Amniotic stem cell (primary cell): ENCODE results near the gene WTAP.
A peak's percentile ranks its signal among the peaks of the same experiment; 100 is the strongest.
"Not testable (repeated sequence)": the region's sequence is repeated elsewhere in the genome, so short reads cannot be mapped to it uniquely, and the experiment has no call there.

ENCODE experiments used
- DNase-seq: peaks from one replicate; lab custom pipeline; 2025; lab: John Stamatoyannopoulos, UW

The WTAP gene

DNA sequence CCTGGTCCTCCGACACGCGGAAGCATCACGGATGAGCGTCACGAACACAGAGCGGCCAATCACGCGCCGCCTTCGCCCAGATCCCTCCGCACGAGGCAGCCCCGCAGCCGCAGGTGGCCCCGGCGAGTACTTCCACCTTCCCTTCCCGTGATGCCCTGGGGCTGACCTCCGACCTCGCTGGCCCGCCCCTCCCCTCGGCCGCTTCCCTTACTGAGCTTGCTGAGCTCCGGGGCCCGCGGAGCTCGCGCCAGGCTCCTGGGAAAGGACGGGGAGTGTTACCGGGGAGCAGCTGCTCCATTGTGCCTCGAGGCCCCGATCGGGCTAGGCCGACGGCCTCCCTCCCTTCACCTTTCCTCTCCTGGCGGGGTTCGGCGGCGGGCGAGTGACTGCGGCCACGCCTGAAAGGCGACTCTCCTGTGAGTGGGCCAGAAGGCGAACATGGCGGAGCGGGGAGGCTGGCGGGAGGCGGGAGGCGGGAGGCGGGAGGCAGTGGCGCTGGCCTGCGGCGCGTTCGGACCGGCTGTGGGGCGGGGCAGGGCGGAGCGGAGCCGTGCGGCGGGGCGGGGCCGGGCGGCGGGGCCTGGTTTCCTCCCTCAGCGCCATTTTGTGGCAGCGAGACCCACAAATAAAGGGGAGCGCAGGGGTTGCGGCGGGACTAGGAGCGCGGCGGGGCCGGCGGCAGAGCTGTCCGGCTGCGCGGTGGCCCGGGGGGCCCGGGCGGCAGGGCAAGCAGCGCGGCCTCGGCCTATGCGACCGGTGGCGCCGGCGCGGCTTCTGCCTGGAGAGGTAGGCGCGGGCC is at the start of gene WTAP:
Gene WTAP (plus strand): TSS at position 589 of the 799 bp plus-strand sequence. CDS start 8,760 bp downstream, outside the sequence.
- DNase-seq: peak; percentile 85

DNA sequence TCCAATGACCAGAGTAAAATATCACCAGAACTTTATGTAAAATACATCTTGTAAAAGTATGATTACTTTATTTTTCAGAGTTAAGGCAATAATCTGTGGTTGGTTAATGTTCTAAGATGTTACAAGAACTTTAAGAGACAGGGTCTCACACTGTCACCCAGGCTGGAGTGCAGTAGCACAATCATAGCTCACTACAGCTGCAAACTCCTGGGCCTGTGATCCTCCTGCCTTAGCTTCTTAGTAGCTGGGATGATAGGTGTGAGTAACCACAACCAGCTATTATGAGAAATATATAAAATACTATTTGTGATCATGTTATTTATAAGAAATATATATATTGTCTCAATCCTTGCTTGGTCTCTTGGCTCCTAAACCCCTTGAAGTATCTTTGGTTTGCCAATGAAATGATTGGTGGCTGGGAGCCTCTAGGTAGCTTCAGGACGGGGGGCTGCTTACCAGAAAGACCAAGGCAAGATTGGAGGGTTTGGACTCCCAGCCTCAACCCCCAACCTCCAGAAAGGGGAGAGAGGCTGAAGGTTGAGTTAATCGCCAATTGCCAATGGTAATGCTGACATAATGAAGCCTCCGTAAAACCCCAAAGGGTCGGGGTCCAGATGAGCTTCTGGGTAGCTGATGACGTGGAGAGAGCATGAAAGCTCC is 49.7 kb upstream of the WTAP start:
- DNase-seq: no peak

DNA sequence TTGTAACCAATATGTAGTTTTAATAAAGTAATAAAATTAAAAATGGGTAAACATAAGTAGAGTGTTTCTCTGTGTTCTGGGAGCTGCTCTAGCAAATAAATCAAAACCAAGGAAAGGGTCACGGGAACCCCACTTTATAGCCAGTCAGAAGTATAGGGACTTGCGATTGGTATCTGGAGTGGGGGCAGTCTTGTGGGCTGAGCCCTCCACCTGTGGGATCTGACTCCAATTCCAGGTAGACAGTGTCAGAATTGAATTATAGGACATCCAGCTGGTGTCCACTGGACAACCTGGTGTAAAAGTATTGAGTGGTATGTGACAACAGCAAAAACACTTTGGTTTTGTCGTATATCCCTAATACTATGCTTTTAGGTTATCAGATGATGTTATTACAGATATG is 48.7 kb upstream of the WTAP start:
- no peak for DNase-seq

DNA sequence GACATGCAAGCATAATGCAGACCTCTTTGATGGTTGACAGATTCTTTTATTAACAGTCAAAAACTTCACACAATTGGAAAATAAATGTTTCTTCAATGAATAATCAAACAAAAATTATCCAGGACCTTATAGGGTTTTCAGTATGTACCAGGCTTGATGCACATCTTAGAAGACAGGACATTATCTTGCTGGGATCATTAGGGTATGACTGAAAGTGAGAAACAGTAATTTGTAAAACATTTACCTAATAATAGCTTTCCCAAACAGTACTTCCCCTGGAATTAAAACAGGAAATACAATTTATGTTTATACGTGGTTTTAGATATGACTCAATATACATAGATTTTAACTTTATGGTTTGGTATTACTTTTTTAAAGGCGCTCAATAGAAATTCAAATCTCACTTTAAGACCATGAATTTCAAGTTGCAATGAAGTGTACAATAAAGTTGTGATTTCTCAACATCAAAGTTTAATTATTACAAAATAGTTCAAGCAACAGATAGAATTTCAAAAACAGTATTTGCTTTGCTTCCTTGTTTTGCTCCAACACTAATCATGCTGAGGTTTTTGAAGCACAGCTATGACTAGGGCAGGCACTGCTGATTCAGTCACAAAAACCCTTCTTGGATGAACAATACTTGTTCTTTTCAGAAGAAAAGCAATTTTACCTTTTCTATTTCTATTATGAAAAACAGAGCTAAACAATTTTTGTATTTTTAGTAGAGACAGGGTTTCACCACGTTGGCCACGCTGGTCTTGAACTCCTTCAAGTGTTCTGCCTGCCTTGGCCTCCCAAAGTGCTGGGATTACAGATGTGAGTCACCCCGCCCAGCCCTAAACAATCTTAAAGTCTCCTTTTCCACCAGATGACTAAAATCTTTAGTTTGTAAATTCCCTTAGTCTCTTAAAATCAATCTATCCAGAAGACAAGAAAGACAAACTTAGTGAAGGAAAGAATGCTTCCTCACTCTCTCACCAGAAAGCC is 47.9 kb upstream of the WTAP start:
- no peak for DNase-seq

DNA sequence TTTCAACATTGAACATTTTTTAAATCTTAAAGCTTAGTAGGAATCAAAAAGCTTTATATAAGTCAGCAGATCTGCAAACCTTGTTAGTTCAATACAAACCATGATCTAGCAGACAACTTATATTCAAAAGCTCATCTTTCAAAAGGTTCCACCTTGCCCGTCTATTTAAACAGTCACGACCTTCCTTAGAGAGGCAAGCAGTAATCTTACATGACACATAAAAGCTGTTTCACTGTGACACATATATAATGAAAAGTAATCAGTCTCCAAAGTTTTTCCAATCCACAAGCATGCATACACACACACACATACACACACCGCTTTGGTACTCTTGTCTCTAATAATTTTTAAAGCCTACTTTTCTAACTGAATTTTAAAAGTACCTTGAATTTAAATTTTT is 47.2 kb upstream of the WTAP start:
- no peak for DNase-seq

DNA sequence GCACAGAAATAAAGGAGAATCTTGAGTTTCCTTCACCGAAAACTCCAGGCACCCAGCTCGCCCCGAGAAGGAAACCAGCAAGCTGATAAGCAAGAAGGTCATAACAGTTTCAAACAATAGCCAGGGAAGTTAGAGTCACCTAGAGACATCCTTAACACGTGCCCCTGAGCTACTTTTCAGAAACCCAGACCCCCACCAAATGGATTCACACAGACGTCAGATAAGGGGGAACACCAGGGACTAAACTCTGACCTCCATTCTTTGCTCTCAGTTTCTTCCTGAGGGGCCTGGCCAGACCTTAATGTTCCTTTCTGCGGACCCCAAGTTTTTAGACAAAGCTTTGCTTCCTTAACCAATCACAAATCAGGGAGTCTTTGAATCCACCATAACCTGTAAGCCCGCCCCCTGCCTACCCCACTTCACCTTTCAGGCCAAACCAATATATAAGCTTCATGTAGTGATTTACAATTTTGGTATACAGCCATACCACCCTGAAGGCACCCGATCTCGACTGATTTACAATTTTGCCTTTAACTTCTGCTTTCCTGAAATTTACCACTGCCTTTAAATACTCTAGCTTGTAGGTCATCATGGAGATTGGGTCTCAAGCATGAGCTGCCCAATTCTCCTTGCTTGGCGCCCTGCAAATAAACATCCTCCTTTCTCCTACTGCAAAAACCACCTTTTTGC is 46.0 kb upstream of the WTAP start:
- DNase-seq: no peak

DNA sequence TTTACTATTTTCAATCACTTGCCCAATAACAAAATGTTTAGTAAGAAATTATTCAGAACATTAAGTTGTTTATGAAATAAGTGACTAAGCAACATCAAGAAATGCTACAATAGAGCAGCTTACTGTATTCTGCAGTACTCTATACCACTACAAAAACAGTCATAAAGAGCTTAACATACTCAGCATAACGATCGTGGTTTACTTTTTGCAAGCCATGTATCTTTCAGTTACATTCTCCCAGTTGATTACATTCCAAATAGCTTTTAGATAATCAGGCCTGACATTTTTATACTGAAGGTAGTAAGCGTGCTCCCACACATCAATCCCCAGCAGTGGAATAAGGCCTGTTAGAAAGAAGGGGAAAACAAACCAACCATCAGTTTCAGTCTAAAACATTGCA is 45.0 kb upstream of the WTAP start:
- DNase-seq: no peak

DNA sequence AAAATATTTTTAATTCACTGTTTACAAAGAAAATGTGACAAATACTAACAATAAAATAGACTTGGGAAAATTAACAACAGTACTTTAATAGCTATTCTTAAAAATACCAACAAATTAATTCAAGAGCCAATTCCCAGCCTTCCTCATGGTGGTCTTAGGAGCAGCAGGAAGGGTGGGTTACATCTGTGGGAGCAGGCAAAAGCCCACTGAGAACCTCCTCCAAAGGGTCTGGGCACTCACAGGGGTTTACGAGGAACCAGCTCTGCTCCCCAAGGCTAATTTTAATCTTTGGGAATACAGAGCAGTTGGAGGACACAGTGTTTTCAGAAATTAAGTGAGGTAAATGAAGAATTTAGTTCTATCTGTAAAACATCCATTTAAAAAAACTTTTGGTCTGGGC is 44.5 kb upstream of the WTAP start:
- no peak for DNase-seq

DNA sequence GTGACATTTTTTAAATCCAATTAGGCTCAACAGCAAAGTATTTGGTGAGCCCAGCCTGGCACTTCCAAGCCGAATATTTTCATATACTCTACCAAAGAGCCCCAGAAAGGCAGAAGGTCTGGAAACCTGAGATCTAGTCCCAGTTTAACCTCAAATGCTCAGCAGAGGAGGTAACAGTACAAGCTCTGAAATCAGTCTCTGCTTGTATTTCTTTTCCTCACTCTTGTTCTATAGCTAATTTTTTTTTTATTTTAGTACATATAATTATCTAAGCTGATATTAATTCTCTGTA is 43.3 kb upstream of the WTAP start:
- DNase-seq: no peak

DNA sequence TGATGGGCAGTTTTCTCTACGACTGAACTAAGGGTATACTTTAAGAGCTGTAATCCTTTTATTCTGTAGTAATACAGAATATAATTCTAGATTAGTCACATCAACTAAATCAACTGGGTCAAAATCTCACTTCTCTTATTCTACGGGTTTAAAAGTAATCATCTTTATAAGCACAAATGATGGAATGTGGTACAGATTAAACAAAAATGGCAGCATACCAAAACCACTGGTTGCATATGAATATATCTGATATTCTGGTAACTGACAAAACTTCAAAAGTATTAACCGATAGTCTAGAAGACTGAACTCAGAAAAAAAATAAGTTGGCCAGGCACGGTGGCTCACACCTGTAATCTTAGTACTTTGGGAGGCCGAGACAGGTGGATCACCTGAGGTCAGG is 41.3 kb upstream of the WTAP start:
- DNase-seq: no peak

DNA sequence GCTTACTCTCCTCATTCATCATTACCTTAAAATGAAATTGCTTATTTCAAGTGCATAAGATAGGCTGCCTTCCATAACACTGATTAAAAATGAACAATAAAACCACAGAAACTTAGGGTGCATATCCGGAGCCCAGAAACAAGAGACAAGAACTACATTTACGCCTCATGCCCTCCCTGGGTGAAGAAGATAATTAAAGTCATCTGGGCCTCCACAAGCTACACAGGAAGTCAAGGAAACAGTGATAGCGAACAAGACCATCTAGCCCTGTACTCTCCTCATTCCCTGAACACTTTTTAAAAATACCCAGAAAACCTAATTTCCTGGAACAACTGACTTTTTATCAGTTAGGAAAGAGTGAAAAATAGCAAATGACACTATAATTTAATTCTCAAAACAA is 40.6 kb upstream of the WTAP start:
- DNase-seq: no peak

DNA sequence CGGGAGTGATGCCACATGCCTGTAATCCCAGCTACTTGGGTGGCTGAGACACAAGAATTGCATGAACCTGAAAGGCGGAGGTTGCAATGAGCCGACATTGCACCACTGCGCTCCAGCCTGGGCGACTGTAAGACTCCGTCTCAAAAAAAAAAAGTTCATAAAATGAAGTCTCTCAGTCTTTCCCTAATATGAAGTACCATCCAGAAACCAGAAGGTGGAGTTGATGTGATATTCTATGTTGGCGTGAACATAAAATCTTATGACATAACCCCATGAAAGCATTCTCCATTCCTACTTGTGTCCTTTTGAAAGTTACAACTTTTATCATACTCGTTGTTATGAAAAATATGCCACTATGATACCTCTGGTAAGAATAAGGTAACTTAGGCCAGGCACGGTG is 40.0 kb upstream of the WTAP start:
- DNase-seq: no peak

DNA sequence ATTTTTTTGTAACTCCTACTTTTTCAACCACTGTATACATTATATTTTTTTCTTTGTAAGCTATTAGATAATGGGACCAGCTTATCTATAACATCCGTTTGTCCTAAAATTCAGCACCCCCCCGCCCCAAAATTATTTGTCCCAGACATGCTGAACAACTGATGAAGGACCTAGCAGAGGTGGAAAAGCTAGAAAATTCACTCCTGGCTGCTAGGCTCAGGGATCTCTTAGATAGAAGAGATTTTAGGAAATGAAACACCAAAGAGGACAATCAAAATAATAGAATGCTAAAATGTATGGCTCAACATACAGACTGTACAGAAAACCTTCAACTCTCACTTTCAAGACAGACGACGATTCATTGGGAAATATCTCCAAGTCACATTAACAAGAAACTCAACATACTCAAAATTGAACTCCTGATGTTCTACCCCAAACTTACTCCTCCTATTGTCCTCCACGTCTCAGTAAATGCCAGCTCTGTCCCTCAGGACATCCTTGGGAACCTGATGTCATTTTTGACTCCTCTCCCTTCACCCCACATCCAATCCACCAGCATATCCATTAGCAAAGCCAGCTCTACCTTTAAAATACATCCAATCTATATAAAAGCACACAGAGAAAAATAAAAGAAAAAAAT is 38.9 kb upstream of the WTAP start:
- DNase-seq: no peak

DNA sequence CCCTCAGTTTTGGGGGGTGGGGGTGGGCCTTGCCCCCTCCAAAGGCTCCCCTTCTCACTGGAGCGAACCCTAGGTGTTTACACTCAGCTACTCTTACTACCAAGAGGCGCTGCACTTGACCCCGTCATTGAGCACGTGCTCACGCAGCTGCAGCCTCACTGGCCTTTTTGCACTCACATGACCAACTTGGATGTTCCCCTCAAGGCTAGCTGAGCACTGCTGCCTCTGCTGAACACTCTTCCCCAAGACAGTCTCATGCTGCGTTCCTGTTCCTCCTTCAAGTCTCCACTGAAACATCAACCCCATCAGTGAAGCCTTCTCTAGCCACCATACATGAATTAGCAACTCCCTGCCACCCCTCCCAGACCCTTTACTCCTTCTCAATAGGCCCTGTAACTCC is 38.3 kb upstream of the WTAP start:
- DNase-seq: no peak

DNA sequence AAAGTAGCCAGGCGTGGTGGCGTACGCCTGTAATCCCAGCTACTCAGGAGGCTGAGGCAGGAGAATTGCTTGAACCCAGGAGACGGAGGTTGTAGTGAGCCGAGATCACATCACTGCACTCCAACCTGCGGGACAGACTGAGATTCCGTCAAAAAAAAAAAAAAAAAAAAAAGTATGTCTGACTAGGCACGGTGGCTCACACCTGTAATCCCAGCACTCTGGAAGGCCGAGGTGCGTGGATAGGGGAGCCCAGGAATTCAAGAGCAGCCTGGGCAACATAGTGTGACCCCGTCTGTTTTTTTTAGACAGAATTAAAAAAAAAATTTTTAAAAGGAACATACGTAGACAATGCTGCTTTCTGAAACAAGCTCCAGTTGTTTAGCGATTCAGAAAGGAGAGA is 37.2 kb upstream of the WTAP start:
- not testable (repeated sequence) for DNase-seq

DNA sequence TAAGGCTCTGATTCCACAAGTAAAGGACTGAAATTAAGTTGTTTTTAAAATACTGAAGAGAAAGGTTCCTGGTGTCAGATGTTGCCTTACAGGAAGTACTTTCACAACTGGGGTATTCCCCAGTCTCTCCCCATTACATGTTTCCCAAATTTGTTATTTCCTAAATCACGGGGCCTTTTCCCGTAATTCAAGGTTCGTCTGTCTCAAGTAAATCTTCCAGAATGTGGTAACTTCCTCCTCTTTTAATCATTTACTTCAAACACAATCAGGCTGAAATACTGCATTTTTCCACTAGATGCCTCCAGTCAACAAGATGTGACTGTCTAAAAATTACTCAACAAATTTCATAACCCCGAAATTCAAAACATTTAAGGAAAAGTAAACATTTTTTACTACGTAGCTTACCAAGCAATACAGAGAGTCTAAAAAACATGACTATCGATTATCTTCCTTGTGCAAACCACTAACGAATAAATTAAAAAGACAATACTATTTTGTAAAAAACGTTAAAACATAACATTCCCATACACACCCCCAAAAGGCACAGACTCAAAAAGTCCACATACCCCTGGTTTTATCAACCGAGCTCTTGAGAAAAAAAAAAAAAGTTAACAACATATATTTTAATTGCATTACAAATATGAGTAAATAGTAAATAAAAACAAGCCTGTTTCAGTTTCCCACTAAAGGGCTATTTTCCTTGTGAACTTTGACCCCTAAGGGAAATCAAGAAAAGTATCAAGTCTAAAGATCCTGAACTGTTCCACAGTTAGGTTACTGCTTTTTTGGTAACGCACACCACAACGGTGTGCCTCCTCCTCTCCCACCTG is 36.0 kb upstream of the WTAP start:
- peak; percentile 55 for DNase-seq

DNA sequence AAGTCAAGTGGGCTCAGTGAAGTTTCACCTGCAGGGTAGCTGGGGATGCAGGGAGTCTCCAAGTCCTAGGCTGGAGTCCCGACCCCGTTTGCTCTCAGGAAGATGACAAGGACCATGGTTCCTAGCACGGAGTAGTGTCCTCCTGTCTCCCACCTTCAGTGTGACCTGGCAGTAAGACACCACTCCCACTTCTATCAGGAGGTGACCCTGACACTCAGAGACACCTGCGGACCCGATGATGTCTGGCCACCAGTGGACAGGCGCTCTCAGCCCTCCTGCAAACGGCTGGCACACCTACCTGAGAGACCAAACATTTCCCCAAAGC is 35.4 kb upstream of the WTAP start:
- DNase-seq: no peak

DNA sequence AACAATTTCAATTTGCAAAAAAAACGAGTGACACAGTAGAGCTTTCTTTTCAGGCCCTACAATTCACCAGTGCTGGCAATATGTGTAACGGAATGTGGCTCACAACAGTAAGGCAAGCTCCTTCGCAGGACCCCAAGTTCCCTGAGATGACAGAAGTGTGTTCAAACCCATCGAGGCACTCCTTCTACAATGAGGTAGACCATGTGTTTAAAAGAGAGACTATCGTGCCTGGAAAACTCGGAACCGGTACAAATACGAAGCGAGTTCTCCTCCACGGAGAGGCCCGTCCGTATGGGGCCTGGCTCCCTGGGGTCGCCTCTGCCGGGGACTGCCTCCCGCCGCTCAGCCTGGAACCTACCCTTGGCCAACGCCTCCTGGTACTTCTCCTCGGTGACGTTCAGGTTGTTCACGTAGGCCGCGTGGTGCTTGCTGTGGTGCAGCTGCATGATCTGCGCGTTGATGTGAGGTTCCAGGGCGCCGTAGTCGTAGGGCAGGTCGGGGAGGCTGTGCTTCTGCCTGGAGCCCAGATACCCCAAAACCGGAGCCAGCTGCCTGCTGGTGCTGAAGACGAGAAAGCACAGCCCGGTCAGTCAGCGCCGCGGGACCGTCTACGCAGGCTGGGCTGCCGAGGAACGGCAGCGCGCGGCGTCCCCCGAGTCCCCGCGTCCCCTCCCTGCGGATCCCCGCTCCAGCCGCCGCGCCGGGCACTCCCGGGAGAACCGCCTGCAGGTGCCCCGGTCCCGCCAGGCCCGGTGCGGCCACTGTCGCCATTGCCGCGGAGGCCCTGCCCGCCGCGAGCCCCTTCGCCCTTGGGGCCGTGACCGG is 34.8 kb upstream of the WTAP start:
- no peak for DNase-seq

DNA sequence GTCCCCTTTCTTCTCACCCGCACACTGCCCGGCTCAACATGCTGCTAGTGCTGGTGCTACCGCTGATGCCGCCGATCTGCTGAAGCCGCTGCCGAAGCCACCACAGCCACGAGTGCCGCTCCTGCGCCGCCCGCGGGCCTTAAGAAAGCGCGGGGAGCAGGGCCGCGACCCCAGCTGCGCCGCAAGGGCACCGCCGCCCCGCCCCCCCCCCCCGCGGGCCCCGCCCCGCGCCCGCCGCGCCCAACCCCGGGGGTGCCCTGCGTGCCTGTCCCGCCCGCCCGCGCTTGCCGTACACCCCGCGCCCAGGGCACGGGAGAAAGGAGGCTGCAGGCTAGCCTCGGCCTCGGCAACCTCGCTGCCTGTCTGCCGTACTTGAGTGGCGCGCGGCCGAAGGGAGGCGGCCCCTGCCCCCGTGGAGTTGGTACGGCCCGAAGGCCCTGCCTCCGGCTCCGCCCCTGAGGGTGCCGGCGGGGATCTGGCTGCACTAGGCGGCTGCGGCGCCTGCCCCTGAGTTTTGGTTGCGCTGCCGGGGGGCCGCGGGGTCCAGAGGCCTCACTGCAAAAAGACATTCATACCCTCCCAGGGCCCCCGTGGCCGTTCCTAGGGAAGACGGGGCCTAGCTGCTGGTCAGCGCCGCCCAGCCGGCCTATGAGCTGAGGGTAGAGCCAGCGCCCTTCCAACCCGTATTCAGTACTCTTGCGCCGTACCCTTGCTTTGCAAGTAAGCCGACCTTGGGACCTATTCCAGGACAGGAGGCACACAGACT is 34.0 kb upstream of the WTAP start, which contains the start of gene SOD2:
Gene SOD2 (minus strand): TSS at position 114 of the 766 bp plus-strand sequence. CDS start 74 bp downstream, at position 40.
- DNase-seq: no peak
